ENCODE results near the gene ICAM3. TPM values are rescaled to one million over a fixed set of nuclear protein-coding genes. Genes with fewer than 3 reads are reported as not detected.
"Not testable (repeated sequence)": the region's sequence is repeated elsewhere in the genome, so short reads cannot be mapped to it uniquely, and the experiment has no call there.

ICAM3 gene
- 10 to 100 TPM in 1 of 3 donors, 1 to 10 TPM in 2; 5.9 to 10.1 (median 7.9) TPM for total RNA-seq

- TF ChIP-seq CTCF (IDR thresholded peaks at IDR 0.05) (no peak), POLR2AphosphoS5 (IDR thresholded peaks at IDR 0.05) (no peak), POLR2A (IDR thresholded peaks at IDR 0.05) (no peak)
- no peak for DNase-seq (ENCODE audit: low spot score in 2 of 2)
- H3K4me1 ChIP-seq, result no peaks in the 10 kb centered on the region
- H3K4me3 ChIP-seq, result peak within 1 kb of the TSS in 1 of 3 donors; percentile 11
- H3K9me3 ChIP-seq, result no peaks in the 10 kb centered on the region
- intact Hi-C loops (cut with DNase I; ENCODE audit: low total_unique reads), result no loop called here
- no peaks in the 10 kb centered on the region for H3K36me3 ChIP-seq
- no peaks in the 10 kb centered on the region for H3K27me3 ChIP-seq
- H3K27ac ChIP-seq, result no peak within 1 kb of the TSS
These were observed at the start of gene ICAM3 for GRCh38 chr19:10339380-10339960. Gene ICAM3, minus strand, starts transcription at chr19:10339624. Its CDS starts 10 bp downstream, at chr19:10339614.

GRCh38 chr19:10388957-10389356 lies 49.5 kb upstream of the ICAM3 start:
- peak; percentile 79 to 92 for DNase-seq (ENCODE audit: low spot score in 2 of 2)
- no peaks in the 10 kb centered on the region for H3K4me1 ChIP-seq
- H3K36me3 ChIP-seq, result no peaks in the 10 kb centered on the region
- H3K27me3 ChIP-seq, result no peaks in the 10 kb centered on the region
- no peak overlapping the region for H3K4me3 ChIP-seq
- no peaks in the 10 kb centered on the region for H3K9me3 ChIP-seq
- no peak overlapping the region for H3K27ac ChIP-seq
- intact Hi-C loops (cut with DNase I; ENCODE audit: low total_unique reads), result loop anchor here (1.0 kb wide), 1 partner anchor 120 kb away; no protein-coding TSS in a partner anchor
- TF ChIP-seq POLR2AphosphoS5 (IDR thresholded peaks at IDR 0.05), result no peak
- peak; percentile 91 to 95 (median 91) for TF ChIP-seq CTCF (IDR thresholded peaks at IDR 0.05)
- TF ChIP-seq POLR2A (IDR thresholded peaks at IDR 0.05), result no peak

GRCh38 chr19:10384580-10384979 lies 45.2 kb upstream of the ICAM3 start:
- no peaks in the 10 kb centered on the region for H3K4me1 ChIP-seq
- intact Hi-C loops (cut with DNase I; ENCODE audit: low total_unique reads), result no loop called here
- H3K9me3 ChIP-seq, result no peaks in the 10 kb centered on the region
- TF ChIP-seq CTCF (IDR thresholded peaks at IDR 0.05), result no peak
- no peak for DNase-seq (ENCODE audit: low spot score in 2 of 2)
- no peak overlapping the region for H3K27ac ChIP-seq
- H3K4me3 ChIP-seq, result no peak overlapping the region
- no peaks in the 10 kb centered on the region for H3K36me3 ChIP-seq
- no peaks in the 10 kb centered on the region for H3K27me3 ChIP-seq

GRCh38 chr19:10383223-10383499 lies 43.7 kb upstream of the ICAM3 start:
- H3K4me1 ChIP-seq; H3K36me3 ChIP-seq; intact Hi-C loops (cut with DNase I; ENCODE audit: low total_unique reads); H3K27ac ChIP-seq; H3K4me3 ChIP-seq; H3K27me3 ChIP-seq; DNase-seq (ENCODE audit: low spot score in 2 of 2); H3K9me3 ChIP-seq: not testable (repeated sequence)

- no peak for TF ChIP-seq POLR2A (IDR thresholded peaks at IDR 0.05)
- peak; percentile 47 to 59 (median 57) for TF ChIP-seq POLR2AphosphoS5 (IDR thresholded peaks at IDR 0.05)
- Histone ChIP-seq H3K4me1 (no peaks in the 10 kb centered on the region), H3K27ac (peak within 1 kb of the TSS; percentile 89), H3K27me3 (no peaks in the 10 kb centered on the region), H3K4me3 (peak within 1 kb of the TSS; percentile 90 to 94 (median 92)), H3K36me3 (no peaks in the 10 kb centered on the region), H3K9me3 (no peaks in the 10 kb centered on the region)
- intact Hi-C loops (cut with DNase I; ENCODE audit: low total_unique reads), result no loop called here
- peak; percentile 96 to 98 for DNase-seq (ENCODE audit: low spot score in 2 of 2)
These were observed 41.1 kb upstream of the ICAM3 start, which contains the start of gene TYK2 for GRCh38 chr19:10380313-10381102. Gene TYK2, minus strand, starts transcription at chr19:10380572. Its CDS starts 2,166 bp downstream, at chr19:10378406.

GRCh38 chr19:10379880-10380312 lies 40.5 kb upstream of the ICAM3 start:
- H3K27me3 ChIP-seq, result no peaks in the 10 kb centered on the region
- H3K27ac ChIP-seq, result peak overlapping the region; percentile 89
- intact Hi-C loops (cut with DNase I; ENCODE audit: low total_unique reads), result no loop called here
- TF ChIP-seq CTCF (IDR thresholded peaks at IDR 0.05) (no peak), POLR2A (IDR thresholded peaks at IDR 0.05) (no peak), POLR2AphosphoS5 (IDR thresholded peaks at IDR 0.05) (no peak)
- peak overlapping the region; percentile 90 to 94 (median 92) for H3K4me3 ChIP-seq
- H3K9me3 ChIP-seq, result no peaks in the 10 kb centered on the region
- no peaks in the 10 kb centered on the region for H3K4me1 ChIP-seq
- no peaks in the 10 kb centered on the region for H3K36me3 ChIP-seq
- DNase-seq (ENCODE audit: low spot score in 2 of 2), result no peak

Data from breast epithelium (tissue), 4 donors.